Ramos (cell line): Measurements from ENCODE around the gene SLC25A1.
"Not testable (repeated sequence)": the region's sequence is repeated elsewhere in the genome, so short reads cannot be mapped to it uniquely, and the experiment has no call there.

Experiments used
- in situ Hi-C: fragments of 300-500 bp; cut with MboI; formaldehyde crosslinking; loops from one replicate; pipeline ENCODE4 v1.14.3; 2022; ENCODE audit warnings: low sequenced_read_pairs; ENCODE audit not compliant: unreplicated experiment

Gene SLC25A1

DNA sequence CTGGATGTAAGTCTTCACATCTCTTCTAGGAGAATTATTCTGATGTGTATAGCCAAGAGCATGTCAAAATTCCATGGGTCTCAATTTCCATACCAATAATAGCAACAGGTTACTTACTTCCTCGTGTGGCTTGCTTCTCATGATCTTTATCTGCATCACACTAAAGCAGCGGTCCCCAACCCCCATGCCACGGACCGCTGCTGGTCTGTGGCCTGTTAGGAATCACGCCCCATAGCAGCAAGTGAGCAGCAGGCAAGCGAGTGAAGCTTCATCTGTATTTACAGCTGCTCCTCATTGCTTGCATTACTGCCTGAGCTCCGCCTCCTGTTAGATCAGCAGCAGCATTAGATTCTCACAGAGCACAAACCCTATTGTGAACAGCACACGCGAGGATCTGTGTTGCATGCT, 28.9 kb upstream of the SLC25A1 start:
- in situ Hi-C loops = no loop called here

DNA sequence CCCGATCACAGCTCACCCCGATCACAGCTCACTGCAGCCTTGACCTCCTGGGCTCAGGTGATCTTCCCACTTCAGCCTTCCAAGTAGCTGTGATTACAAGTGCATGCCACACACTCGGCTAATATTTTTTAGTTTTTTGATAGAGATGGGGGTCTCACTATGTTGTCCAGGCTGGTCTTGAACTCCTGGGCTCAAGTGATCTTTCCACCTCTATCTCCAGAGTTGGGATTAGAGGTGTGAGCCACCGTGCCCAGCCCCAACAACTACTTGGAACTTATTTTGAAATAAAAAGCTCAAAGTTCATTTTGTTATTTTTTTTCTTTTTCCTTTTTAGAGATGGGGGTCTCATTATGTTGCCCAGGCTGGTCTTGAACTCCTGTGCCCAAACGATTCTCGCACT, 27.8 kb upstream of the SLC25A1 start:
- in situ Hi-C loops = no loop called here

DNA sequence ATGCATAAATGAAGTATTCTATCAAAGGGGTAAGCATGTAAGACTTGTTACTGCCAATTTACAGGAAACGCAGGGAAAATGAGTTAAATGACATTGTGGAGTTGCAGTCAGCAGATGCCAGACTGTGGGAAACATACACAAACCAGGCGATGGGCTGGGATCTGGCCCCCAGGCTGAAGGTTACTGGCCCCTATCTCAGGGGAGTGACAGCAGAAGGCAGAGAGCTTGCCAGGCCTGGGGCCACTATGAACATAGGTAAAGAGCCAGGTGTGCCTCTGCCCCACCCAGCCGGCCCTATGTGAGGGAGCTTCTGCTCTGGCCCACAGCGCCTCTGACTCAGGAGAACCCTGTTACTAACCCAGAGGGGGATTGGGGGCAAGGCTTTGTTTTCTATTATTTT, 26.1 kb upstream of the SLC25A1 start:
- in situ Hi-C loops = no loop called here

DNA sequence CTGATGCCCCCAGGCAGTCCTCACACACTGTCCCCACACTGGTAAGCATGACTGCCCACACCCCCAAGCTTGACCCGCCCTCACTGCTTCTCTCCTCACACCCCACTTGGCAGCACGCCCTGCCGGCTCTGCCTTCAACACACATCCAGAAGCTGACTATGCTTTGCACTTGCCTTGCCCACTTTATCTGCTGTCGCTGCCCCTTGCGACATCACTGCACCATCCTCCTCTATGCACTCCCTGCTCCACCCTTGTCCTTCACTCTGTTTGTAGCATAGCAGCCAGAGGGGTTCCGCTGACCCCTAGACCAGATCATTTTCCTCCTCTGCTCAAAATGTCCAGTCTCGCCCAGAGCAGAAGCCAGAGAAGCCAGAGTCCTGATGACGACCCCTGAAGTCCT, 25.3 kb upstream of the SLC25A1 start:
- in situ Hi-C loops = no loop called here

DNA sequence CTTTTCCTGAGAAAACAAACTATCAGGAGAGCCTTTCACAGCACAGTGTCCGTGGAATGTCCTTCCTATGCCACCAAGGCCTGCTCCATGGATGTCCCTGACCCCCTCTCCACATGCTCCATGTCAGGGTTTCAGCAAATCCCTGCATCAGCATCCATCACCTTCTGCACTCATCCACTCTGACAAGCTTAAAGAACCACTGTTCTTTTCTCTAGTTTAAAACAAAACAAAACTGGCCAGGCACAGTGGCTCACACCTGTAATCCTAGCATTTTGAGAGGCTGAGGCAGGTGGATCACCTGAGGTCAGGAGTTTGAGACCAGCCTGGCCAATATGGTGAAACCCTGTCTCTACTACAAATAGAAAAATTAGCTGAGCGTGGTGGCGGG, 24.3 kb upstream of the SLC25A1 start:
- in situ Hi-C loops = not testable (repeated sequence)

DNA sequence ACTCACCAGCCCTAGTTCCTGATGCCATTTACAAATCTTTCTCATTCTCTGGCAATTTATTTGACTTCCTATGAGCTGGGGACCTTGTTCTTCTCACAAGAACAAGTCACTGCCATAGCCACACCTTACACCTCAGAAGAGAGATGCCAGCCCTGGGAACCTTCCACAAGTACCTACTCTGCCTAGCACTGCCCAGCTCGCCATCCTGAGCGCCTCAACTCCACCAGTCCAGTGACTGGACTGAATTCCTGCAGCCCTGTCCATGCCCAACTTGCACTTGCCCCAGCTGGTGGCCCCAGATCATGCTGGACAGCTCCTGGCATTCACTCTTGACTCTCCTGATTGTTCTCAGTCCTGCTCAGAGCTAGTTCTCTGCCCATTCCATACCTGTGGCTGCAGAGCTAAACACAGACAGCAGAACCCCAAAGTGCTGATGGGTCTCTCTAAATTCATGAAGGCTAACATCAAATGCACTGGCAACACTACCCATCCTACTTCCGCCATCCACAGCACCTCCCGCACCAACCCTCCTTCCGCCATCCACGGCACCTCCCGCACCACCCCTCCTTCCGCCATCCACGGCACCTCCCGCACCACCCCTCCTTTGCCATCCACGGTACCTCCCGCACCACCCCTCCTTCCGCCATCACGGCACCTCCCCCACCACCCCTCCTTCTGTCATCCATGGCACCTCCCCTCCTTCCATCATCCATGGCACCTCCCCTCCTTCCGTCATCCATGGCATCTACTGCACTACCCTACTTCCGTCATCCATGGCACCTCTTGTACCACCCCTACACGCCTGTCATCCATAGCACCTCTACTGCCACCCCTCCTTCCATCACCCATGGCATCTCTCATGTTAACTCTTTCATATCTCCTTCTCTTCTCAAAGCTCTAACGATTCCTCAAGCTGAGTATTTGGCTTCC, 23.6 kb upstream of the SLC25A1 start:
- in situ Hi-C loops = no loop called here

DNA sequence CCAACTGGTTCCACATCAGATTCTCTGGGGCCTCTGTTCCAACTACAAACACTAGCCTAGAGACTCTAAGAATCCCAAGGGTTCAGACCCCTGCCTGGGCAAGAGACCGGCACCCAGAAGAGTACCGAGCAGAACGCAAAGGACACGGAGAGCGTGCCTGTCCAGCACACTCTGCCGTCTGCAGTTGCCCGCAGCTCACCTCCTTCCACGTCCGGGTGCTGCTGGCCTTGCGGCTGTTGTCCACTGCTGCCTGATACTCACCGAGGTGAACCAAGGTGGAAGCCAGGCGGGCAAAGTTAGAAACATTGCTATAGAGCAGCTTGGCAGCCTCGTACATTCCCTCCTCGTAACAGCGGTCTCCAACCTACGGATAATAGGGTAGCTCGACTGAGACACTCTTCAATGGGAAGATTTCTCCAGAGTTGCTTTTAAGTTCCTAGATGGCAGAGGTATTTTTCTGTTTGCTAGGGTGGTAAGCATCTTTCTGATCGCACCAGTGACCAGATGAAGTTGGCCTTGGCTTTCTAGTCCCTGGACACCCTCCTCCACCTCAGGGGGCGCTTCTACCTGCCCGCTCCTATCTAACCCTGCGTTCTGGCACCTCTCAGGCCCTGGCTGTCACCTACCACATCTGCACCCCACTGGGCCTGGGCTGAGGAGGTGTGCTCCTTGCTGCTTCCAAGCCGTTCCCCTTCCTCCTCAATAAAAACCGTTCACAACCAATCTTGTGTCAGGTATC, 22.8 kb upstream of the SLC25A1 start:
- in situ Hi-C loops = no loop called here

DNA sequence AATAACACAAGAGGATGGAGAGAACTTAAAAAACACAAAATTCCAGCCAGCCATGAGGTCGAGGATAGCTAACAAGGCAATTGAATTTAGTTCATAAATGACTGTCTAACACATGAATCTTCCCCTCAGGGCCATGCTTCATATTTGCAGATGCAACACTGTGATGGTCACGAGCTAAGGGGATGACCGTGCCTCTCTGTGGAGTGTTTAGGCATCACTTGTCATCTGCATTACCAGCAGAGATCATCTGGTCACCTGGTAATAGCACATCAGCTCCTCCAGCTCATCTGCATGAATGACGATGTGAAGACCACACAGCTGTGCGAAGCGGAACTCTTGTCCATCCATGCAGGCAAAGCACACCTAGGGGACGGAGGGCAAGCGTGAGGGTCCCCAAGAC, 20.9 kb upstream of the SLC25A1 start:
- in situ Hi-C loops = no loop called here

DNA sequence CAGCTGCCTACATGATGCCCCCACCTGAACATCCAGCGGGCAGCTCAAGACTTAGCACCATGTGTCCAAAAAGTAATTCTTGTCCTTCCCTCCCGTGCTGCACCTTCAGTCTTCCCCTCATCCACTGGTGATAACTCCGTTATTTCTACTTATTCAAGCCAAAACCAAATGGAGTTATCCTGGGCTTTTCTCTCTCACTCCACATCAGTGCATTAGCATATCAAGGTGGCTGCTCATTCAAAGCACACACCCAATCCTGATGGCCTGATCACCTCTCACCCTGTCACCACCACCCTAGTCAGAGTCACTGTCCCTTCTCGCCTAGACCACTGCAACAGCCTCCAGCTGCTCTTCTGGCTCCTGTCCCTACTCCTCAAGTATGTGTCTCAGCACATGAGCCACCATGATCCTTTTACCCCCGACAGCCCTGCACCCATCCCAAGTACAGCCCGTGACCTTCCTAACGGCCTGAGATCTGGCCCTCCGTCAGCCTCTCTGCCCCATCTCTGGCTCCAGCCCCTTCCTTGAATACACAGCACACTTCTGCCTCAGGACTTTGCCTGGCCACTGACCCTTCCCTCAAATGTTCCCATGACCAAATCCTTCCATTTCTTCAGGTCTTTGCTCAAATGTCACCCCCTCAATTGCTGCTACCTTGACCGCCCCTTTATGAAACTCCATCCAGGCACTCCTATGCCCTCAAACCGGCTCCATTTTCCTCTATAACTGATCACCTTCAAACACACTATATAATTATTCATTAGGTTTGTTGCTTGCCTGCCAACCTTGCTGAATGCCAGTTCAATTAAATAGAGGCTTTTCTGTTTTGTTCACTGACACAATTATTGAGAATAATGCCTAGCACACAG, 19.7 kb upstream of the SLC25A1 start:
- in situ Hi-C loops = no loop called here

DNA sequence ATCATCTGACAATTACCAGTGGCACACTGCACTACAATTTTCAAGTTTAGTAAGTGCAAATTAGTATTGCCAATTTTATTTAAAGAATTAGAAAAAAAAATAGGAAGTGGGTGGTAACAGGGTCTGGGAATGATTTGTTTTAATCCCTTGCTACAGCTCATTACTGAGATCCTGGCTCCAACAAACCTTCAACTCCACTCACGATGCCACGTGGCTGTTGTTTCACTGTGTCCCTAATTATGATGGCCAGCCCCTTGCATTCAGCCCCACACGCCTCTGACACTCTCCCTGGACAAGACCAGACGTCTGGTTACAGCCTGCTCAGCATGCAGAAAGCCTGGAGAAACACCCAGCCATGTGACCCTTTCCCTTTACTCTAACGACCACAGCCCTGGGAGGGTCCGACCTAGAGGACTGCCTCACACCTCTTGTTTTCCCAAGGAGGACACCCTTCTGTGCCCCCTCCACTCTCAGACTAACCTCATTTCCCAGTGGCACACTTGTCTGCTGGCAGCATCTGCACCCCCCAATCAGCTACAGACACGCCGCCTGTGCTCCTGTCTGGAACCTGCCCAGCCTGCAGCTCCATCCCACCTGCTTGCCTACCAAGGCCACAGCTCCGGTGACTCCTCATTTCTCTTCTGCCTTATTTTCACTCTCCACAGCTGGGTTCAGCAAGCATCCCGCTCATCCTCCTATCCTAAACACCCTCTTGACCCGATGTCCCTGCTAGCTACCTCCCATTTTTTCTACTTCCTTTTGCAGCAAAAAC, 18.5 kb upstream of the SLC25A1 start:
- in situ Hi-C loops = no loop called here

DNA sequence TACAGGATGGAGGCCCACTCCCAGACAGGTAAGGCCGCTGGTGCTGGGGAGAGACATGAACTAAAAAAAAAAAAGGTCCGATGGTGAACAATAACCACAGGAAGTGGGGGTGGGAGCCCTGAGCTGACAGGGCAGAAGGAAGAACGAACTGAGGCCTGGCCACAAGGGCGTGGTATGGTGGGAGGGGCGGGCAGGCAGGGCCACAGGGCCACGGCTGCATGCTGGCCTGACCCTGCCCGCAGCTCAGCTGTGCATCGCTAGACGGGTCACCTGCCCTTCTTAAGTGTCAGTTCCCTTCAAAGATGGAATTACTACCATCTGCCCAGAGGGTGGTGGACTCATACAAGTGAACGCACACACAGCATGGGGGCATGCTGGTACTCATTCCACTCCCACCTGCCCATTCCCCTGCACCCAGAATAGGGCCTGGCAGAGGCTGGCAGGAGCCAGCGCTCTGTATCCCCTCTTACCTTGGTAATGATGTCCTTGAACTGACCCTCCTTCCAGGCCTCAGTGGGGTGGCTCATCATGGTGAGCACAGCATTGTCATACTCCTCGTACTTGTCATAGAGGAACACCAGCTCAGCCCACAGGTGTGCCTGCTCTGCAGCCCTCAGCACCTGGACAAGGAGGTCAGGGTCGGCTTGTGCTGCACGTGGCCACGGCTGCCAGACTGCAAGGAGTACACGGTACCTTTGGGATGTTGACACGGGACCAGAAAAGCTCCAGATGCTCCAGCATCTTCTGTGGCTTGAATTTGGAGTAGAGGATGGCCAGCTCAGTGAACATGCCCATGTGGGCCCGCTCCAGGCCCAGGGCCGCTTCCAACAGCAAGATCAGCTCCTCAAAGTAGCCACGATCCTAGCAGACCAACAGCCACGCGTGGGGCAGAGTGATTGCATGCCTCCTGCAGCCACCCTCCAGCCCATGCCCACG, 17.5 kb upstream of the SLC25A1 start:
- in situ Hi-C loops = no loop called here

DNA sequence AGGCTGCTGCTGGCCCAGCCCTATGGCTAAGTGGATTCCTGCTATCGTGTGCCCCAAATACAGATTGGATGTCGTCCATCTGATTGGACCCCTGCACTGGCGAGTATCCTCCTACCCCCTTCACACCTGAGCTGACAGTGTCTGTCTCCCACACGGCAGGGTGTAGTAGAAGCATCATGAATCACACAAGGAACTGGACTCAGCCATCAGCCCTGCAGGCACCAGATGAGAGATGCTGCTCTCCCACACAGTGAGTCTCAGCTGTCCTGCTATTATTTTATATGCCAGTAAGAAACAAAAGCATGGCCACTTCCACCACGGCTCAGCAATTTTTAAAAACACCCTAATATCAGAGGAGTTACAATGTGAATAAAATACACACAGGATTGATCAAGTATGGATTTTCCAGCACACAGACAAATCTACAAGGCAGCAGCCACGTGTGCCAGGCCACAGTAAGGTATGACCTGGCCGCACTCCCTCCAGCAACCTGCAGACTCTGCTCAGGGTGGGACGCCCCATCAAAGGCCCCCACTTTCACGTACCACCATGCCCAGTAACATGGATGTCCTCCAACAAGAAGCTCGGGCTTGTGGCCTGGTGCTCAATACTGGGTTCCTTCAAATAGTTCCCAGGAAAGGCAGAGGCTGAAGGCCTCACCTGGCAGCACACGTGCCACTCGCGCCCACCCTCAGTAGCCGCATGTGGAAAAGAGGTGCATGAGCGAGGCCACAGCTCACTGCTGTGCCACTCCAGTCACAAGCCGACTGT, 16.4 kb upstream of the SLC25A1 start:
- in situ Hi-C loops = no loop called here

DNA sequence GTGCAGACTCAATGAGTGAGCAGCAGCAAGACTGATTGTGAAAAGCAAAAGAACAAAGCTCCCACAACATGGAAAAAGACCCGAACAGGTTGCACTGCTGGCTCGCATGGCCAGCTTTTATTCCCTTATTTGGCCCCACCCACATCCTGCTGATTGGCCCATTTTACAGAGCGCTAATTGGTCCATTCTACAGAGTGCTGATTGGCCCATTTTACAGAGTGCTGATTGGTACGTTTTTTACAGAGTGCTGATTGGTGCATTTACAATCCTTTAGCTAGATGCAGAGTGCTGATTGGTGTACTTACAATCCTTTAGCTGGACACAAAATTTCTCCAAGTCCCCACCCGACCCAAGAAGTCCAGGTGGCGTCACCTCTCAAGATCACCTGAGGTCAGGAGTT, 15.3 kb upstream of the SLC25A1 start:
- in situ Hi-C loops = no loop called here

DNA sequence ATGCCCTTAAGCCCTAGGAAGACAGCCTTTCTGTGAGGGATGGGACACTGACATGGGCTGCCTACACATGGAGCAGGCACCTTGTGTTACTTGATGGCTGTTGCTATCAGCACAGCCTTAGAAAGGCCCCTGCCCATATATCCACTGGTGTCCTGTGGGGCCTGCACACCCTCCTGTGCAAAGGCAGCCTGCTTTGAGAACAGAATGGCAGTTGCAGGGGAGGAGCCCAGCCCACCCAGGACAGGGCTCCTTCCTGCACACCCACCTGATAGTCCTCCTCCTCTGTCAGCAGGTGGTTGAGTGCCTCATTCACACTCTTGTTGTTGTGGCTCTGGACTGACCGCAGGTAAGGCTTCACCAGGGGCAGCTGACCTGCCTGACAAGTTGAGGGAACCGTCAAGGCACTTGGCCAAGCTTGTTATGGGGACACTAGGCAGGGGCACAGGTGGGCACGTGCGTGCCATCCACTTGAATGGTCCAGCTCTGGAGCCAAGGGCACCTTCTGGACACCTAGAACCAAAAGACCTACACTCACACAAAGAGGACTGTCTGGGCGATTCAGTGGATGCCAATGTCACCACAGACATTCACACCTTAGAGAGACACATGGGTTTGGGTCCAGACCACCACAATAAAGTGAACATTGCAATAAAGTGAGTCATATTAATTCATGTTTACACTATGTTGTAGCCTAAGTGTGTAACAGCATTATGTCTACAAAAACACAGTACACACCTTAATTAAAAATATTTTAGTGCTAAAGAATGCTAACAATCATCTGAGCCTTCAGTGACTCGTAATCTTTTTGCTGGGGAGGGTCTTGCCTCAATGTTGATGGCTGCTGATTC, 9.4 kb upstream of the SLC25A1 start:
- in situ Hi-C loops = no loop called here

DNA sequence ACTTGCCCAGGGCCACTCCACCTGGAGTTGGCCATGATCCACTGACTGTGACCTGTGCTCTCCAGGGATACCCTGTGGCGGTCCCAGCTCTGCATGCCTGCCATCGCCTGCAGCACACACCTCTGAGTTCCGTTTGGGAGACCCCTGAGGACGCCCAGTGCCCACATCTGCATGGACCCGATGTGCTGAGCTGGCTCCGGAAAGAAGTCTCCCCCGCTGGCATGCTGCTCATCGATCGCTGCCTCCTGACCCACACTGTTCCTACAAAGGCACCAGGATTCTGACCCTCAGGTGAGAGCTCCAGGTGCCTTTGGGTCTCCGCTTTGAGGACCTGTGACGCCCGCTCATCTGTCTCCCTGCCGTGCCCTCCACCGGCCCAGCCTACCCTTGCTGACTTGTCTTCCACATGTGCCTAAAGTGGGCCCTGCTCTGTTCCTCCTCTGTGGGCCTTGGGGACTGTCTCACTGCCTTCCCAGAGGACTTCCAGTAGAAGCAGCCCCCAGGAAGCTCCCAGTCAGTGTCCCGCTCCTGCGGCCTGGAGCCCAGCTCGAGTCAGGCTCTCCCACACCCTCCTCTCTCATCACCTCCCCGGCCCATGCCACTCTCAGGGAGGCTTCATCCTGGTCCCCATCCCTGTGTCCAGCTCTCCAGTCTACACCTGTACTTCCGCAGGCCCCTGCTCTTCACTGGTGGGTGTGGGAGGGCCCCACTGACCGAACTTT, 5.9 kb upstream of the SLC25A1 start:
- in situ Hi-C loops = no loop called here

DNA sequence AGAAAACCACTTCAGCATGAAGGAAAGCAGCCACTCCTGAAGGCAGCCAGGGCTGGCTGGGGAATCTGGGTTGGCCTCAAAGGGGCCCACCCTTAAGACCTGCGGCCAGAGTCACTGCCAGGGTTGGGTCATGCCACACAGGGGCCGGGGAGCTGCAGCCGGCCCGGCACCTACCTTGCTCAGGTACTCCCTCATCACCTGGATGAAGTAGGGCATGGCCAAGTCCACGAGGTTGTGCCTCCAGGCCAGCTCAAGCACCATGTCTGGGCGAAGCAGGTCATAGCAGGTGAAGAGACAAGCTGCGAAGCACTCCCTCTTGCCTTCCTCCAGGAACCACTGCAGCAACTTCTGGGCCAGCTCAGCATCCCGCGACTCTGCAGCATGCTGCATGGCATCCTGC, 4.7 kb upstream of the SLC25A1 start:
- in situ Hi-C loops = no loop called here
